Left lung (tissue), 10 donors: ENCODE results near the gene CHMP2B. TPM values are rescaled to one million over a fixed set of nuclear protein-coding genes. Genes with fewer than 3 reads are reported as not detected.
A peak's percentile ranks its signal among the peaks of the same experiment; 100 is the strongest.

Experiments
- ATAC-seq: fragments of 200-7000 bp; cut with Tn5 transposase; one replicate; pipeline ENCODE4 v1.9.1; 2020; ENCODE audit warnings: moderate library complexity
- DNase-seq, 4 donors: peaks; one replicate each; pipeline ENCODE4 v3.0.0-alpha.2; 2013 to 2020
- H3K27ac ChIP-seq, 2 donors: fragments of 200-600 bp; sonication (generic) in 1 of 2; one replicate each; pipeline versions ENCODE4 v1.5.0 to v1.8.0; 2020 to 2021
- H3K27me3 ChIP-seq, 2 donors: fragments of 200-600 bp; sonication (generic) in 1 of 2; one replicate each; pipeline versions ENCODE4 v1.5.0 to v1.8.0; 2020 to 2021
- H3K36me3 ChIP-seq, 2 donors: fragments of 200-600 bp; sonication (generic) in 1 of 2; one replicate each; pipeline versions ENCODE4 v1.5.0 to v1.8.0; 2020 to 2021
- H3K4me1 ChIP-seq, 2 donors: fragments of 200-600 bp; one replicate each; pipeline ENCODE4 v1.8.0; 2021
- H3K4me3 ChIP-seq, 2 donors: fragments of 200-600 bp; sonication (generic) in 1 of 2; one replicate each; pipeline versions ENCODE4 v1.5.0 to v1.8.0; 2020 to 2021; ENCODE audit warnings: mild to moderate bottlenecking in 1 of 2
- H3K9me3 ChIP-seq, 2 donors: fragments of 200-600 bp; sonication (generic) in 1 of 2; one replicate each; pipeline versions ENCODE4 v1.5.0 to v1.8.0; 2020 to 2021
- intact Hi-C, 2 donors: fragments of 100-400 bp; cut with DNase I; formaldehyde crosslinking; loops; one replicate each; pipeline versions ENCODE4 v1.11.2 to v1.14.2; 2022
- polyA plus RNA-seq, 6 donors: library from polyadenylated mRNA; unstranded; fragments of 120-200 nt; gene quantifications; one replicate each; pipeline ENCODE4 v1.2.1, GENCODE V29; 2013; ENCODE audit not compliant: insufficient read length in 6 of 6
- total RNA-seq, 2 donors: library from RNA; stranded (reverse); fragmentation: NEBNext Ultra II Directional; extraction: Animal tissue kit (Norgen Biotek cat#: 25700); gene quantifications; one replicate each; pipeline ENCODE4 v1.2.1, GENCODE V29; 2021
- TF ChIP-seq, protein P1 (sequence below), 2 donors: fragments of 200-600 bp; sonication (generic) in 1 of 2; IDR thresholded peaks; one replicate each; pipeline versions ENCODE4 v1.5.0 to v1.8.0; 2021; ENCODE audit warnings: antibody characterized with exemption in 2 of 2
- donor health status: DM: no; HTN: yes; CAD: no.
- donor health status: DM: no; HTN: no; CAD: no.

The CHMP2B gene
- total and polyA plus RNA-seq, 8 donors = 39.3 to 50.1 (median 47.6) TPM

GRCh38 chr3:87219611-87220010 lies 7.5 kb upstream of the CHMP2B start:
- Histone ChIP-seq H3K27ac (no peak overlapping the region), H3K27me3 (peaks cover 4 to 7% of the 10 kb centered on the region in 2 donors), H3K4me3 (no peak overlapping the region), H3K4me1 (no peaks in the 10 kb centered on the region), H3K9me3 (no peaks in the 10 kb centered on the region), H3K36me3 (no peaks in the 10 kb centered on the region)
- intact Hi-C loops = no loop called here
- DNase-seq = no peak
- no peak for ATAC-seq
- TF ChIP-seq, protein P1, sequence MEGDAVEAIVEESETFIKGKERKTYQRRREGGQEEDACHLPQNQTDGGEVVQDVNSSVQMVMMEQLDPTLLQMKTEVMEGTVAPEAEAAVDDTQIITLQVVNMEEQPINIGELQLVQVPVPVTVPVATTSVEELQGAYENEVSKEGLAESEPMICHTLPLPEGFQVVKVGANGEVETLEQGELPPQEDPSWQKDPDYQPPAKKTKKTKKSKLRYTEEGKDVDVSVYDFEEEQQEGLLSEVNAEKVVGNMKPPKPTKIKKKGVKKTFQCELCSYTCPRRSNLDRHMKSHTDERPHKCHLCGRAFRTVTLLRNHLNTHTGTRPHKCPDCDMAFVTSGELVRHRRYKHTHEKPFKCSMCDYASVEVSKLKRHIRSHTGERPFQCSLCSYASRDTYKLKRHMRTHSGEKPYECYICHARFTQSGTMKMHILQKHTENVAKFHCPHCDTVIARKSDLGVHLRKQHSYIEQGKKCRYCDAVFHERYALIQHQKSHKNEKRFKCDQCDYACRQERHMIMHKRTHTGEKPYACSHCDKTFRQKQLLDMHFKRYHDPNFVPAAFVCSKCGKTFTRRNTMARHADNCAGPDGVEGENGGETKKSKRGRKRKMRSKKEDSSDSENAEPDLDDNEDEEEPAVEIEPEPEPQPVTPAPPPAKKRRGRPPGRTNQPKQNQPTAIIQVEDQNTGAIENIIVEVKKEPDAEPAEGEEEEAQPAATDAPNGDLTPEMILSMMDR (IDR thresholded peaks at IDR 0.05) = no peak

DNA sequence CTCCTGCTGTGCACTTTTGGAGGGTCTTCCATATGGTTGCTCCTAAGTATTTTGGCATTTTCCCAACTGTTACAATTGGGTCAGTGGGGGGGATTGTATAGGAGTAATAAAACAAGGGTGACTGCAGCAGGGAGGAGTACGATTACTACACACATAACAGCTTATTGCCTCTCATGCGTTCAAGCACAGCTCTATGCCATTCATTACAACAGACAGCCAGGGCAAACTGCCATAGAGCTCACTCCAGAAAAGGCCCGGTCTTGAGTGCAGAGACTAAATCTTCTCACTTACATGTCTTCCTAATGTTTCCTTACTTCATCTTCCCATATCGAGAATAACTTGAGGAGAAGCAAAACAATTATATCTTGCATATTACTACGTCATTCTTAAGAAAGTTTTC lies 1.4 kb upstream of the CHMP2B start:
- Histone ChIP-seq H3K36me3 (no peaks in the 10 kb centered on the region), H3K27ac (no peak overlapping the region), H3K4me1 (peaks cover 15 to 28% of the 10 kb centered on the region in 2 donors), H3K4me3 (no peak overlapping the region), H3K27me3 (no peaks in the 10 kb centered on the region), H3K9me3 (no peaks in the 10 kb centered on the region)
- intact Hi-C loops = no loop called here
- peak; percentile 13 for ATAC-seq
- DNase-seq = peak in 3 of 4 donors; percentile 15 to 36 (median 22)
- TF ChIP-seq, protein P1 (IDR thresholded peaks at IDR 0.05) = no peak

DNA sequence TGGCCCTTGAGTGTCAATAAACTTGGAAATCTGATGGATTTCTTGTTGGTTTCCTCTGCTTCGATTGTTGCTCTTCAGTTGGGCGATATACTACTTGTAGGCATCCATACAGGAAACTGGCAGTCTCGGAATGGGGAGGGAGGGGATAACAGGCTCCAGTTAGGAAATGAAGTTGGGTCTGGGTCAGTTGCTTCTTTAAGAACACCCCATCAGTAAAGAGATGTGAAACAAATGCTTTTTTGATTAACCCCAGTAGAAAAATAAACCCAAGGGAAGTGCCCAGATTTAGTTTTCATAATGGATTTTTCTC lies 681 bp downstream of the CHMP2B start:
- ATAC-seq = no peak
- peak overlapping the region; percentile 96 to 98 for H3K27ac ChIP-seq
- H3K36me3 ChIP-seq = no peaks in the 10 kb centered on the region
- no peaks in the 10 kb centered on the region for H3K27me3 ChIP-seq
- no peak for DNase-seq
- H3K4me1 ChIP-seq = peaks cover 15 to 33% of the 10 kb centered on the region in 2 donors
- no peaks in the 10 kb centered on the region for H3K9me3 ChIP-seq
- intact Hi-C loops = no loop called here
- H3K4me3 ChIP-seq = peak overlapping the region; percentile 82 to 94
- TF ChIP-seq, protein P1 (IDR thresholded peaks at IDR 0.05) = no peak

GRCh38 chr3:87228316-87228715 lies 1.2 kb downstream of the CHMP2B start:
- DNase-seq (peak in 1 of 4 donors; percentile 6), ATAC-seq (peak; percentile 8)
- intact Hi-C loops = no loop called here
- no peaks in the 10 kb centered on the region for H3K27me3 ChIP-seq
- peak overlapping the region; percentile 82 to 94 for H3K4me3 ChIP-seq
- H3K9me3 ChIP-seq = no peaks in the 10 kb centered on the region
- TF ChIP-seq, protein P1 (IDR thresholded peaks at IDR 0.05) = no peak
- H3K27ac ChIP-seq = peak overlapping the region in 1 of 2 donors; percentile 98
- no peaks in the 10 kb centered on the region for H3K36me3 ChIP-seq
- H3K4me1 ChIP-seq = peaks cover 15 to 33% of the 10 kb centered on the region in 2 donors

GRCh38 chr3:87229113-87229512 lies 2.0 kb downstream of the CHMP2B start:
- ATAC-seq = no peak
- intact Hi-C loops = no loop called here
- Histone ChIP-seq H3K4me1 (peaks cover 15 to 33% of the 10 kb centered on the region in 2 donors), H3K9me3 (no peaks in the 10 kb centered on the region), H3K27ac (no peak overlapping the region), H3K4me3 (peak overlapping the region; percentile 2 to 82), H3K36me3 (no peaks in the 10 kb centered on the region), H3K27me3 (no peaks in the 10 kb centered on the region)
- no peak for DNase-seq
- TF ChIP-seq, protein P1 (IDR thresholded peaks at IDR 0.05) = no peak
